ENCODE data around the gene SNRNP200. TPM values are rescaled to one million over a fixed set of nuclear protein-coding genes. Genes with fewer than 3 reads are reported as not detected.

The SNRNP200 gene
- total RNA-seq, 1 experiment from 2014 or later, result 229 TPM

- DNase-seq, result no peak
- no peaks in the 10 kb centered on the region for H3K79me2 ChIP-seq (ENCODE audit: low read depth)
- H3K9me2 ChIP-seq (ENCODE audit: insufficient read depth), result no peaks in the 10 kb centered on the region
- H2AFZ ChIP-seq, result no peak overlapping the region
- BruUV-seq (replicated peaks), result no TSS peak
- no peaks in the 10 kb centered on the region for H3K36me3 ChIP-seq (ENCODE audit: low read depth)
- peaks cover 28% of the 10 kb centered on the region for H3K4me1 ChIP-seq (replicated peaks; ENCODE audit: insufficient read depth)
- H4K20me1 ChIP-seq (ENCODE audit: insufficient read depth), result no peaks in the 10 kb centered on the region
- peak overlapping the region; percentile 66; the same call in 1 of the 2 replicates for H3K4me3 ChIP-seq
- ChIA-PET CTCF (interaction anchor here (0.7 kb wide), 1 partner anchor 93 kb away, joined by 3 read pairs; no protein-coding TSS in a partner anchor), POLR2A (ENCODE audit: unreplicated experiment) (no interaction called here)
- H3K4me2 ChIP-seq, result peak overlapping the region; percentile 86
- no peaks in the 10 kb centered on the region for H3K9me3 ChIP-seq (ENCODE audit: insufficient read depth, low read depth)
- TF ChIP-seq, protein P1, sequence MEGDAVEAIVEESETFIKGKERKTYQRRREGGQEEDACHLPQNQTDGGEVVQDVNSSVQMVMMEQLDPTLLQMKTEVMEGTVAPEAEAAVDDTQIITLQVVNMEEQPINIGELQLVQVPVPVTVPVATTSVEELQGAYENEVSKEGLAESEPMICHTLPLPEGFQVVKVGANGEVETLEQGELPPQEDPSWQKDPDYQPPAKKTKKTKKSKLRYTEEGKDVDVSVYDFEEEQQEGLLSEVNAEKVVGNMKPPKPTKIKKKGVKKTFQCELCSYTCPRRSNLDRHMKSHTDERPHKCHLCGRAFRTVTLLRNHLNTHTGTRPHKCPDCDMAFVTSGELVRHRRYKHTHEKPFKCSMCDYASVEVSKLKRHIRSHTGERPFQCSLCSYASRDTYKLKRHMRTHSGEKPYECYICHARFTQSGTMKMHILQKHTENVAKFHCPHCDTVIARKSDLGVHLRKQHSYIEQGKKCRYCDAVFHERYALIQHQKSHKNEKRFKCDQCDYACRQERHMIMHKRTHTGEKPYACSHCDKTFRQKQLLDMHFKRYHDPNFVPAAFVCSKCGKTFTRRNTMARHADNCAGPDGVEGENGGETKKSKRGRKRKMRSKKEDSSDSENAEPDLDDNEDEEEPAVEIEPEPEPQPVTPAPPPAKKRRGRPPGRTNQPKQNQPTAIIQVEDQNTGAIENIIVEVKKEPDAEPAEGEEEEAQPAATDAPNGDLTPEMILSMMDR (conservative IDR thresholded peaks at IDR 0.05), result no peak
- TF ChIP-seq EZH2 (IDR thresholded peaks at IDR 0.05; ENCODE audit: low read depth), result no peak
- no peak overlapping the region for H3K27ac ChIP-seq
- intact Hi-C loops (cut with micrococcal nuclease; ENCODE audit: unreplicated experiment), result no loop called here
- H3K27me3 ChIP-seq (ENCODE audit: insufficient read depth, low read depth), result peaks cover 15% of the 10 kb centered on the region
- H3F3A ChIP-seq (ENCODE audit: insufficient read depth, low read depth), result peaks cover 35% of the 10 kb centered on the region; the same call in 1 of the 2 replicates
These were observed 15.0 kb upstream of the SNRNP200 start for GRCh38 chr2:96320326-96320725.

GRCh38 chr2:96319396-96319795 is 14.1 kb upstream of the SNRNP200 start:
- TF ChIP-seq, protein P1 (conservative IDR thresholded peaks at IDR 0.05), result no peak
- TF ChIP-seq EZH2 (IDR thresholded peaks at IDR 0.05; ENCODE audit: low read depth), result no peak
- Histone ChIP-seq H3K4me1 (replicated peaks; ENCODE audit: insufficient read depth) (peaks cover 32% of the 10 kb centered on the region), H3K27ac (no peak overlapping the region), H3K4me2 (no peak overlapping the region; the same call in 1 of the 2 replicates), H3K27me3 (ENCODE audit: insufficient read depth, low read depth) (peaks cover 15% of the 10 kb centered on the region), H3F3A (ENCODE audit: insufficient read depth, low read depth) (peaks cover 35% of the 10 kb centered on the region; the same call in 1 of the 2 replicates), H2AFZ (no peak overlapping the region), H3K36me3 (ENCODE audit: low read depth) (no peaks in the 10 kb centered on the region), H3K79me2 (ENCODE audit: low read depth) (no peaks in the 10 kb centered on the region), H3K9me2 (ENCODE audit: insufficient read depth) (no peaks in the 10 kb centered on the region), H4K20me1 (ENCODE audit: insufficient read depth) (no peaks in the 10 kb centered on the region), H3K4me3 (no peak overlapping the region), H3K9me3 (ENCODE audit: insufficient read depth, low read depth) (no peaks in the 10 kb centered on the region)
- DNase-seq, result no peak
- intact Hi-C loops (cut with micrococcal nuclease; ENCODE audit: unreplicated experiment), result no loop called here
- BruUV-seq (replicated peaks), result no TSS peak
- ChIA-PET CTCF (no interaction called here), POLR2A (ENCODE audit: unreplicated experiment) (no interaction called here)

GRCh38 chr2:96318723-96319122 is 13.4 kb upstream of the SNRNP200 start:
- POLR2A ChIA-PET (ENCODE audit: unreplicated experiment), result no interaction called here

More at GRCh38 chr2:96318723-96319122, 13.4 kb upstream of the SNRNP200 start:
- no peaks in the 10 kb centered on the region for H3K9me3 ChIP-seq (ENCODE audit: insufficient read depth, low read depth)
- CTCF ChIA-PET, result no interaction called here
- H3K4me2 ChIP-seq, result no peak overlapping the region; the same call in 1 of the 2 replicates
- no peaks in the 10 kb centered on the region for H3K9me2 ChIP-seq (ENCODE audit: insufficient read depth)
- peaks cover 35% of the 10 kb centered on the region; the same call in 1 of the 2 replicates for H3F3A ChIP-seq (ENCODE audit: insufficient read depth, low read depth)
- H4K20me1 ChIP-seq (ENCODE audit: insufficient read depth), result no peaks in the 10 kb centered on the region
- BruUV-seq (replicated peaks), result no TSS peak
- intact Hi-C loops (cut with micrococcal nuclease; ENCODE audit: unreplicated experiment), result no loop called here
- no peaks in the 10 kb centered on the region for H3K36me3 ChIP-seq (ENCODE audit: low read depth)
- no peak for DNase-seq
- no peak for TF ChIP-seq EZH2 (IDR thresholded peaks at IDR 0.05; ENCODE audit: low read depth)
- TF ChIP-seq, protein P1 (conservative IDR thresholded peaks at IDR 0.05), result no peak
- no peak overlapping the region for H3K27ac ChIP-seq
- H3K4me1 ChIP-seq (replicated peaks; ENCODE audit: insufficient read depth), result peaks cover 32% of the 10 kb centered on the region
- no peak overlapping the region for H3K4me3 ChIP-seq
- H3K27me3 ChIP-seq (ENCODE audit: insufficient read depth, low read depth), result peaks cover 15% of the 10 kb centered on the region
- no peaks in the 10 kb centered on the region for H3K79me2 ChIP-seq (ENCODE audit: low read depth)
- H2AFZ ChIP-seq, result no peak overlapping the region
